Body of pancreas (tissue), 4 donors: Measurements from ENCODE around the gene E2F1. TPM values are rescaled to one million over a fixed set of nuclear protein-coding genes. Genes with fewer than 3 reads are reported as not detected.

Experiments used
- ATAC-seq: fragments of 150-250 bp; one replicate; pipeline ENCODE4 v1.9.1; 2016
- DNase-seq, 4 donors: peaks; one replicate each; pipeline ENCODE4 v3.0.0-alpha.2; 2019
- H3K27ac ChIP-seq, 4 donors: fragments of 200-600 bp; sonication (generic); 1 replicate in 3 of 4; 2 replicates in 1 of 4; pipeline versions ENCODE4 v1.5.1 to v1.6.1; 2016 to 2019; ENCODE audit warnings: mild to moderate bottlenecking in 1 of 4, mixed read lengths in 1 of 4, moderate library complexity in 1 of 4
- H3K27me3 ChIP-seq, 2 donors: fragments of 200-600 bp; sonication (generic); one replicate each; pipeline ENCODE4 v1.6.0; 2016; ENCODE audit warnings: mild to moderate bottlenecking in 1 of 2
- H3K36me3 ChIP-seq, 2 donors: fragments of 200-600 bp; sonication (generic); replicated peaks in 1 of 2; 2 replicates each; pipeline ENCODE4 v1.5.1; 2016; ENCODE audit warnings: low read depth in 2 of 2; ENCODE audit not compliant: insufficient read depth in 1 of 2
- H3K4me1 ChIP-seq: fragments of 200-600 bp; sonication (generic); one replicate; pipeline ENCODE4 v1.6.0; 2016
- H3K4me3 ChIP-seq, 2 donors: fragments of 200-600 bp; sonication (generic); 1 replicate in 1 of 2; 2 replicates in 1 of 2; pipeline ENCODE4 v1.5.1; 2016 to 2019
- H3K9me3 ChIP-seq, 3 donors: fragments of 200-600 bp; sonication (generic); 1 replicate in 2 of 3; 2 replicates in 1 of 3; pipeline ENCODE4 v1.5.1; 2016
- CTCF ChIP-seq, 7 experiments: fragments of 450-650 bp in 4 of 7; fragments of 200-600 bp in 3 of 7; sonication (generic) in 3 of 7; IDR thresholded peaks; one replicate each; pipeline ENCODE4 v1.5.1; 2016 to 2019; ENCODE audit warnings: antibody characterized with exemption in 7 of 7
- POLR2A ChIP-seq, 3 donors: fragments of 450-650 bp; IDR thresholded peaks; one replicate each; pipeline ENCODE4 v1.6.1; 2016; ENCODE audit warnings: antibody characterized with exemption in 3 of 3, mild to moderate bottlenecking in 2 of 3
- WGBS, 2 donors: methylation state at CpG; one replicate each; pipeline ENCODE4 v1.1.5; 2017; 5-methylcytosine and 5-hydroxymethylcytosine counted together
- intact Hi-C: fragments of 100-400 bp; cut with DNase I; formaldehyde crosslinking; loops from one replicate; pipeline ENCODE4 v1.15.1; 2023
- total RNA-seq, 2 donors: library from RNA; depleted of rRNA; stranded (reverse); fragments of >200 nt; gene quantifications; one replicate each; pipeline ENCODE4 v1.1.0, GENCODE V29; 2016

Gene E2F1
- total RNA-seq, 2 donors from 2014 or later, result 0.66 TPM; not detected in 1

- intact Hi-C loops, result no loop called here
- TF ChIP-seq POLR2A (IDR thresholded peaks at IDR 0.05), result no peak
- TF ChIP-seq CTCF (IDR thresholded peaks at IDR 0.05), result no peak
- Histone ChIP-seq H3K9me3 (no peaks in the 10 kb centered on the region), H3K4me1 (peaks cover 27% of the 10 kb centered on the region), H3K4me3 (no peak overlapping the region), H3K27ac (no peak overlapping the region), H3K36me3 (no peaks in the 10 kb centered on the region), H3K27me3 (no peaks in the 10 kb centered on the region)
- ATAC-seq (no peak), DNase-seq (no peak)
- WGBS, 2 donors, result 71 to 78% methylated on average over 8 of the region's 8 CpGs
Observed at GRCh38 chr20:33687370-33687915, 1.3 kb upstream of the E2F1 start.

GRCh38 chr20:33686984-33687366, 790 bp upstream of the E2F1 start:
- peak overlapping the region in 3 of 4 donors; percentile 6 to 22 (median 10) for H3K27ac ChIP-seq
- ATAC-seq, result no peak

GRCh38 chr20:33685328-33686099, 671 bp downstream of the E2F1 start:
- ATAC-seq (no peak), DNase-seq (no peak)
- intact Hi-C loops, result no loop called here
- Histone ChIP-seq H3K4me3 (no peak overlapping the region), H3K9me3 (no peaks in the 10 kb centered on the region), H3K27ac (no peak overlapping the region), H3K27me3 (no peaks in the 10 kb centered on the region), H3K36me3 (no peaks in the 10 kb centered on the region), H3K4me1 (peaks cover 27% of the 10 kb centered on the region)
- TF ChIP-seq CTCF (IDR thresholded peaks at IDR 0.05), result no peak
- no peak for TF ChIP-seq POLR2A (IDR thresholded peaks at IDR 0.05)
- WGBS, 2 donors, result 3 to 13% methylated on average over 12 to 43 of the region's 53 CpGs

More at GRCh38 chr20:33686984-33687366, 790 bp upstream of the E2F1 start:
- Histone ChIP-seq H3K4me3 (no peak overlapping the region), H3K9me3 (no peaks in the 10 kb centered on the region), H3K27me3 (no peaks in the 10 kb centered on the region), H3K36me3 (no peaks in the 10 kb centered on the region), H3K4me1 (peaks cover 27% of the 10 kb centered on the region)
- intact Hi-C loops, result no loop called here
- no peak for DNase-seq
- no peak for TF ChIP-seq POLR2A (IDR thresholded peaks at IDR 0.05)
- TF ChIP-seq CTCF (IDR thresholded peaks at IDR 0.05), result no peak
- WGBS, 2 donors, result 76 to 81% methylated on average over 14 of the region's 14 CpGs

- WGBS, 2 donors, result 59 to 60% methylated on average over 9 to 10 of the region's 10 CpGs
- intact Hi-C loops, result no loop called here
- Histone ChIP-seq H3K27ac (no peak overlapping the region), H3K36me3 (no peaks in the 10 kb centered on the region), H3K9me3 (no peaks in the 10 kb centered on the region), H3K4me3 (no peak overlapping the region), H3K27me3 (no peaks in the 10 kb centered on the region), H3K4me1 (peaks cover 27% of the 10 kb centered on the region)
- DNase-seq (no peak), ATAC-seq (no peak)
- TF ChIP-seq CTCF (IDR thresholded peaks at IDR 0.05) (no peak), POLR2A (IDR thresholded peaks at IDR 0.05) (no peak)
Observed at GRCh38 chr20:33684533-33685327, 1.5 kb downstream of the E2F1 start.
